Neural cell (in vitro differentiated cells): ENCODE measurements around the gene NELL1. TPM values are rescaled to one million over a fixed set of nuclear protein-coding genes. Genes with fewer than 3 reads are reported as not detected.

ENCODE experiments used
- H2AFZ ChIP-seq: fragments of 200-600, 300-800 bp; sonication (generic), shearing (Covaris generic); 2 replicates; pipeline ENCODE4 v1.6.0; 2014; ENCODE audit warnings: low read depth, mild to moderate bottlenecking, antibody characterized with exemption, low read length, moderate library complexity
- H3F3A ChIP-seq: fragments of 200-600 bp; shearing (Covaris generic); 2 replicates; pipeline ENCODE4 v1.6.1; 2016; ENCODE audit warnings: mild to moderate bottlenecking, moderate library complexity, mixed read lengths, antibody characterized with exemption, low read length; ENCODE audit not compliant: insufficient read depth, poor library complexity, severe bottlenecking
- H3K27ac ChIP-seq: fragments of 200-600, 300-800 bp; sonication (generic), shearing (Covaris generic); 2 replicates; pipeline ENCODE4 v1.5.1; 2014; ENCODE audit warnings: mild to moderate bottlenecking, low read length, moderate library complexity
- H3K27me3 ChIP-seq: fragments of 300-800, 200-600 bp; sonication (generic), shearing (Covaris generic); 2 replicates; pipeline ENCODE4 v1.6.0; 2014; ENCODE audit warnings: mild to moderate bottlenecking, low read depth, low read length, moderate library complexity; ENCODE audit not compliant: insufficient read depth
- H3K36me3 ChIP-seq: fragments of 300-800, 200-600 bp; sonication (generic), shearing (Covaris generic); 2 replicates; pipeline ENCODE4 v1.5.1; 2014; ENCODE audit warnings: mild to moderate bottlenecking, antibody characterized with exemption, low read length, moderate library complexity; ENCODE audit not compliant: insufficient read depth
- H3K4me2 ChIP-seq: fragments of 300-800, 200-600 bp; sonication (generic), shearing (Covaris generic); 2 replicates; pipeline ENCODE4 v1.6.0; 2014; ENCODE audit warnings: mild to moderate bottlenecking, low read length
- H3K4me3 ChIP-seq: fragments of 300-800, 200-600 bp; sonication (generic), shearing (Covaris generic); 2 replicates; pipeline ENCODE4 v1.5.1; 2014; ENCODE audit warnings: mild to moderate bottlenecking, low read length, moderate library complexity
- H3K79me2 ChIP-seq: fragments of 200-600 bp; shearing (Covaris generic); replicated peaks from 2 replicates; pipeline ENCODE4 v1.6.0; 2014; ENCODE audit warnings: mild to moderate bottlenecking, low read length, moderate library complexity; ENCODE audit not compliant: insufficient read depth
- H3K9ac ChIP-seq: fragments of 300-800, 200-600 bp; sonication (generic), shearing (Covaris generic); 2 replicates; pipeline ENCODE4 v1.6.1; 2016; ENCODE audit warnings: mild to moderate bottlenecking, low read length, mixed read lengths
- H3K9me2 ChIP-seq: fragments of 200-600 bp; shearing (Covaris generic); 2 replicates; pipeline ENCODE4 v1.6.1; 2016; ENCODE audit warnings: mild to moderate bottlenecking, low read length, mixed read lengths; ENCODE audit not compliant: insufficient read depth
- H3K9me3 ChIP-seq: fragments of 200-600, 300-800 bp; sonication (generic), shearing (Covaris generic); 2 replicates; pipeline ENCODE4 v1.6.1; 2016; ENCODE audit warnings: mild to moderate bottlenecking, mixed run types, low read length, moderate library complexity, mixed read lengths
- H4K20me1 ChIP-seq: fragments of 200-600 bp; shearing (Covaris generic); 2 replicates; pipeline ENCODE4 v1.6.1; 2016; ENCODE audit warnings: mild to moderate bottlenecking, mixed run types; ENCODE audit not compliant: insufficient read depth
- EP300 ChIP-seq: fragments of 450-650 bp; conservative IDR thresholded peaks from 2 replicates; pipeline ENCODE4 v1.6.1; 2014; ENCODE audit warnings: antibody characterized with exemption, mild to moderate bottlenecking, moderate library complexity; ENCODE audit not compliant: poor library complexity, severe bottlenecking
- EZH2 ChIP-seq: fragments of 200-600, 300-800 bp; shearing (Covaris generic), sonication (generic); IDR thresholded peaks from 2 replicates; pipeline ENCODE4 v1.6.1; 2014; ENCODE audit warnings: antibody characterized with exemption, low read length, borderline replicate concordance, mild to moderate bottlenecking; ENCODE audit not compliant: insufficient read depth, poor library complexity, severe bottlenecking
- MXI1 ChIP-seq: fragments of 450-650 bp; conservative IDR thresholded peaks from 2 replicates; pipeline ENCODE4 v1.6.1; 2014; ENCODE audit warnings: antibody characterized with exemption, mild to moderate bottlenecking; ENCODE audit not compliant: poor library complexity, severe bottlenecking
- POLR2AphosphoS5 ChIP-seq: IDR thresholded peaks from 2 replicates; pipeline ENCODE4 v1.6.1; 2012
- RAD21 ChIP-seq: fragments of 450-650 bp; conservative IDR thresholded peaks from 2 replicates; pipeline ENCODE4 v1.6.1; 2014; ENCODE audit warnings: antibody characterized with exemption, mild to moderate bottlenecking, moderate library complexity
- SMC3 ChIP-seq: fragments of 450-650 bp; conservative IDR thresholded peaks from 2 replicates; pipeline ENCODE4 v1.6.1; 2014; ENCODE audit warnings: antibody characterized with exemption, mild to moderate bottlenecking, moderate library complexity; ENCODE audit not compliant: poor library complexity
- TAF1 ChIP-seq: IDR thresholded peaks from 2 replicates; pipeline ENCODE4 v1.6.1; 2012; ENCODE audit warnings: low read depth
- polyA plus RNA-seq: library from polyadenylated mRNA; depleted of rRNA; stranded (reverse); fragments of >200 nt; gene quantifications from 2 replicates; pipeline ENCODE4 v1.2.3, GENCODE V29; 2014
- TF ChIP-seq, protein P1 (sequence below): fragments of 450-650 bp; IDR thresholded peaks from 2 replicates; pipeline ENCODE4 v1.5.1; 2014; ENCODE audit warnings: antibody characterized with exemption, mild to moderate bottlenecking, moderate library complexity; ENCODE audit not compliant: poor library complexity, severe bottlenecking
- TF ChIP-seq, protein P2 (sequence below): IDR thresholded peaks from 2 replicates; pipeline ENCODE4 v1.6.1; 2012; ENCODE audit warnings: borderline replicate concordance

Gene NELL1
- polyA plus RNA-seq, 1 donor from 2014 or later, result 70.4 TPM

DNA sequence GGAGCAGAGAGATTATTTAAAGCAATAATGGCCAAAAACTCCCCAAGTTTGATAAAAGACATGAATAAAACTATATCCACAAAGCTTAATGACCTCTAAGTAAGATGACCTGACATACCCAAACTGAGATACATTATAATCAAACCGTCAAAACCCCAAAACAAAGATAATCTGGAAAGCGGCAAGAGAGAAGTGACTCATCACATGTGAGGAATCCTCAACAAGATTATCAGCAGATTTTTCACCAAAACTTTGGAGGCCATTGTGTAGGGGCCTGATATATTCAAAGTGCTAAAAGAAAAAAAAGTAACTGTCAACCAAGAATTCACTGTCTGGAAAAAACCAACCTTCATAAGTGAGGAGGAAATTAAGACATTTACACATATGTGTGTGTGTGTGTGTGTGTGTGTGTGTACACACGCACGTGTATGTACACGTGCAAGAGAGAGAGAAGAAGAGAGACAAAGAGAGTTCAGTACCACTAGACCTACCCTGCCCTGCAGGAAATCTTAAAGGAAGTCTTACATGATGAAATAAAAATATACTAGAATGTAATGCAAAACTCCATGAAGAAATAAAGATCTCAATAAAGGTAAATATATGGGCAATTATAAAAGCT is 752.4 kb downstream of the NELL1 start:
- H3K4me3 ChIP-seq, result no peak overlapping the region
- H3K36me3 ChIP-seq, result no peaks in the 10 kb centered on the region
- TF ChIP-seq TAF1, result no peak
- H3K27me3 ChIP-seq, result no peaks in the 10 kb centered on the region
- H3K4me2 ChIP-seq, result no peak overlapping the region
- H3K9me2 ChIP-seq, result no peaks in the 10 kb centered on the region
- H3K9ac ChIP-seq, result no peak overlapping the region
- H4K20me1 ChIP-seq, result no peaks in the 10 kb centered on the region
- no peaks in the 10 kb centered on the region for H3F3A ChIP-seq
- no peaks in the 10 kb centered on the region for H3K79me2 ChIP-seq
- H2AFZ ChIP-seq, result no peak overlapping the region
- H3K9me3 ChIP-seq, result no peaks in the 10 kb centered on the region
- no peak overlapping the region for H3K27ac ChIP-seq

DNA sequence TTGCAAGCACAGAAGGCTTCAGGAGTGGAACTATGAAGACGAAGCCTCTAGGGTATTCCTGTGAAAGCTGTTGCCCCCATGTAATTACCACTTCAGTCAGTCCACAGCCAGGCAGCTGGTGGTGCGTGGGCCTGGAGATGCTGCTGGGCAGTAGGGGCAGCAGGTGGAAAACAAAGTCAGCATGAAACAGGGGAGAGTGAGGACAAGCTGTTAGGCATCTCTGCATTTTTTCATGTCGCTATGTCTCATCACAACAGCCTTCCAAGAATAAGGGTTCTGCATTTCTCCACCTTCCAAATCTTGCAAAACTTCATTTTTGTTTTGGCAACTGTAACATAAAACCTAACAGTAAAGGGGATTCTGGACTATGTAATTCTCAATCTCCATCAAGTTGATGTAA is 757.5 kb downstream of the NELL1 start:
- Histone ChIP-seq H3K79me2 (no peaks in the 10 kb centered on the region), H3K4me2 (no peak overlapping the region), H3F3A (no peaks in the 10 kb centered on the region), H3K9me3 (no peaks in the 10 kb centered on the region), H3K27ac (no peak overlapping the region), H3K9me2 (no peaks in the 10 kb centered on the region), H2AFZ (no peak overlapping the region), H3K27me3 (no peaks in the 10 kb centered on the region), H3K4me3 (no peak overlapping the region), H3K9ac (no peak overlapping the region), H3K36me3 (no peaks in the 10 kb centered on the region), H4K20me1 (no peaks in the 10 kb centered on the region)
- no peak for TF ChIP-seq EP300
- TF ChIP-seq, protein P1, sequence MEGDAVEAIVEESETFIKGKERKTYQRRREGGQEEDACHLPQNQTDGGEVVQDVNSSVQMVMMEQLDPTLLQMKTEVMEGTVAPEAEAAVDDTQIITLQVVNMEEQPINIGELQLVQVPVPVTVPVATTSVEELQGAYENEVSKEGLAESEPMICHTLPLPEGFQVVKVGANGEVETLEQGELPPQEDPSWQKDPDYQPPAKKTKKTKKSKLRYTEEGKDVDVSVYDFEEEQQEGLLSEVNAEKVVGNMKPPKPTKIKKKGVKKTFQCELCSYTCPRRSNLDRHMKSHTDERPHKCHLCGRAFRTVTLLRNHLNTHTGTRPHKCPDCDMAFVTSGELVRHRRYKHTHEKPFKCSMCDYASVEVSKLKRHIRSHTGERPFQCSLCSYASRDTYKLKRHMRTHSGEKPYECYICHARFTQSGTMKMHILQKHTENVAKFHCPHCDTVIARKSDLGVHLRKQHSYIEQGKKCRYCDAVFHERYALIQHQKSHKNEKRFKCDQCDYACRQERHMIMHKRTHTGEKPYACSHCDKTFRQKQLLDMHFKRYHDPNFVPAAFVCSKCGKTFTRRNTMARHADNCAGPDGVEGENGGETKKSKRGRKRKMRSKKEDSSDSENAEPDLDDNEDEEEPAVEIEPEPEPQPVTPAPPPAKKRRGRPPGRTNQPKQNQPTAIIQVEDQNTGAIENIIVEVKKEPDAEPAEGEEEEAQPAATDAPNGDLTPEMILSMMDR, result no peak
- no peak for TF ChIP-seq SMC3
- TF ChIP-seq, protein P2, sequence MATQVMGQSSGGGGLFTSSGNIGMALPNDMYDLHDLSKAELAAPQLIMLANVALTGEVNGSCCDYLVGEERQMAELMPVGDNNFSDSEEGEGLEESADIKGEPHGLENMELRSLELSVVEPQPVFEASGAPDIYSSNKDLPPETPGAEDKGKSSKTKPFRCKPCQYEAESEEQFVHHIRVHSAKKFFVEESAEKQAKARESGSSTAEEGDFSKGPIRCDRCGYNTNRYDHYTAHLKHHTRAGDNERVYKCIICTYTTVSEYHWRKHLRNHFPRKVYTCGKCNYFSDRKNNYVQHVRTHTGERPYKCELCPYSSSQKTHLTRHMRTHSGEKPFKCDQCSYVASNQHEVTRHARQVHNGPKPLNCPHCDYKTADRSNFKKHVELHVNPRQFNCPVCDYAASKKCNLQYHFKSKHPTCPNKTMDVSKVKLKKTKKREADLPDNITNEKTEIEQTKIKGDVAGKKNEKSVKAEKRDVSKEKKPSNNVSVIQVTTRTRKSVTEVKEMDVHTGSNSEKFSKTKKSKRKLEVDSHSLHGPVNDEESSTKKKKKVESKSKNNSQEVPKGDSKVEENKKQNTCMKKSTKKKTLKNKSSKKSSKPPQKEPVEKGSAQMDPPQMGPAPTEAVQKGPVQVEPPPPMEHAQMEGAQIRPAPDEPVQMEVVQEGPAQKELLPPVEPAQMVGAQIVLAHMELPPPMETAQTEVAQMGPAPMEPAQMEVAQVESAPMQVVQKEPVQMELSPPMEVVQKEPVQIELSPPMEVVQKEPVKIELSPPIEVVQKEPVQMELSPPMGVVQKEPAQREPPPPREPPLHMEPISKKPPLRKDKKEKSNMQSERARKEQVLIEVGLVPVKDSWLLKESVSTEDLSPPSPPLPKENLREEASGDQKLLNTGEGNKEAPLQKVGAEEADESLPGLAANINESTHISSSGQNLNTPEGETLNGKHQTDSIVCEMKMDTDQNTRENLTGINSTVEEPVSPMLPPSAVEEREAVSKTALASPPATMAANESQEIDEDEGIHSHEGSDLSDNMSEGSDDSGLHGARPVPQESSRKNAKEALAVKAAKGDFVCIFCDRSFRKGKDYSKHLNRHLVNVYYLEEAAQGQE, result no peak
- no peak for TF ChIP-seq TAF1
- no peak for TF ChIP-seq POLR2AphosphoS5
- no peak for TF ChIP-seq MXI1
- no peak for TF ChIP-seq EZH2
- no peak for TF ChIP-seq RAD21

DNA sequence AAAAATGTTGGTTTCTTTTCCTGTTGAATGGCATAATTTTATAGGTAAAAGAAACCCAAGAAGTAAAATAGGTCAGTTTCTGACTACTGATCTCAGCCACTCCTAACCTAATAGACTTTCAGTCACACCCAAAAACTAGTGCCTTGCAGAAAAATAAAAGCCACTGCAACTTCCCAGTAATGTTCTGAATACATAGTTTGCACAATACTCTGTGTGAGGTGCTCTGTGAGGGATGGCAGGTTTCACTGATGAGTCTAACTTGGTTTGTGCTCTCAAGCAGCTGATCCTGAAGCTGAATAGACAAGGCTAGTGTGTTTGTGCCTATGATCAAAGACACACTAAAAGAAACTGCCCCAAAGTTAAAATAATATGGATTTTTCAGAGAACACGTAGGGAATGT is 758.3 kb downstream of the NELL1 start:
- H3K36me3 ChIP-seq, result no peaks in the 10 kb centered on the region
- no peaks in the 10 kb centered on the region for H4K20me1 ChIP-seq
- no peaks in the 10 kb centered on the region for H3K27me3 ChIP-seq
- no peaks in the 10 kb centered on the region for H3F3A ChIP-seq
- H3K27ac ChIP-seq, result no peak overlapping the region
- H3K79me2 ChIP-seq, result no peaks in the 10 kb centered on the region
- H3K9ac ChIP-seq, result no peak overlapping the region
- no peak overlapping the region for H3K4me2 ChIP-seq
- H2AFZ ChIP-seq, result no peak overlapping the region
- TF ChIP-seq EP300 (no peak), POLR2AphosphoS5 (no peak), SMC3 (no peak), TAF1 (no peak), RAD21 (no peak), EZH2 (no peak), MXI1 (no peak)
- TF ChIP-seq, protein P1, result no peak
- TF ChIP-seq, protein P2, result no peak
- H3K9me3 ChIP-seq, result no peaks in the 10 kb centered on the region
- no peaks in the 10 kb centered on the region for H3K9me2 ChIP-seq
- H3K4me3 ChIP-seq, result no peak overlapping the region
